Measurements from ENCODE around the gene MOGAT1. TPM values are rescaled to one million over a fixed set of nuclear protein-coding genes. Genes with fewer than 3 reads are reported as not detected.
"Not testable (repeated sequence)": the region's sequence is repeated elsewhere in the genome, so short reads cannot be mapped to it uniquely, and the experiment has no call there.

MOGAT1 gene
- total and polyA plus RNA-seq, 2 experiments from 2014 or later: not detected

DNA sequence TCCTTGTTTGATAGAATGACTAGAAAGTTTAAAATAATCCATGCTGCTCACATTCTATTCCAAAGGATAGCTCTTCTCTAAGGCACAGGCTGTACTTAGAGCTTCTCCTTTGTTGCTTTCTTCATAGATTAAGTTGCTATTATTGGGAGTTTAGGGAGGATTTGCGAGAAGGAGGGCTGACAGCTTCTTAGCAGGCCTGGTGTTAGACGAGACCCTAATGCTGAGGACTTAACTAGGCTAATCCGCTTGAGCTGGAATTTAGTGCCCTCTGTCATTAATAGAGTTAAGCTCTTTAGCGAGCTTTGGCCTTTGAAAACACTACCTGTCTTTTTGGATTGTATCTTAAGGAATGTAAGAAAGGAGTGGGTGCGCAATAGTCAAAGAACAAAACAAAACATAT lies 81.3 kb downstream of the MOGAT1 start:
- Histone ChIP-seq H3K27me3 (no peaks in the 10 kb centered on the region), H3K27ac (peak overlapping the region; percentile 86), H3K9me3 (ENCODE audit: low read depth) (no peaks in the 10 kb centered on the region), H3K36me3 (no peaks in the 10 kb centered on the region), H3K4me1 (ENCODE audit: low read depth) (peaks cover 23% of the 10 kb centered on the region), H3K4me3 (no peak overlapping the region)
- DNase-seq (ENCODE audit: low read depth in 1 of 2, low spot score in 1 of 2): peak in 1 of 2 donors; percentile 24
- TF ChIP-seq, protein P1, sequence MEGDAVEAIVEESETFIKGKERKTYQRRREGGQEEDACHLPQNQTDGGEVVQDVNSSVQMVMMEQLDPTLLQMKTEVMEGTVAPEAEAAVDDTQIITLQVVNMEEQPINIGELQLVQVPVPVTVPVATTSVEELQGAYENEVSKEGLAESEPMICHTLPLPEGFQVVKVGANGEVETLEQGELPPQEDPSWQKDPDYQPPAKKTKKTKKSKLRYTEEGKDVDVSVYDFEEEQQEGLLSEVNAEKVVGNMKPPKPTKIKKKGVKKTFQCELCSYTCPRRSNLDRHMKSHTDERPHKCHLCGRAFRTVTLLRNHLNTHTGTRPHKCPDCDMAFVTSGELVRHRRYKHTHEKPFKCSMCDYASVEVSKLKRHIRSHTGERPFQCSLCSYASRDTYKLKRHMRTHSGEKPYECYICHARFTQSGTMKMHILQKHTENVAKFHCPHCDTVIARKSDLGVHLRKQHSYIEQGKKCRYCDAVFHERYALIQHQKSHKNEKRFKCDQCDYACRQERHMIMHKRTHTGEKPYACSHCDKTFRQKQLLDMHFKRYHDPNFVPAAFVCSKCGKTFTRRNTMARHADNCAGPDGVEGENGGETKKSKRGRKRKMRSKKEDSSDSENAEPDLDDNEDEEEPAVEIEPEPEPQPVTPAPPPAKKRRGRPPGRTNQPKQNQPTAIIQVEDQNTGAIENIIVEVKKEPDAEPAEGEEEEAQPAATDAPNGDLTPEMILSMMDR (IDR thresholded peaks at IDR 0.05; ENCODE audit: low read depth, low read length): no peak

DNA sequence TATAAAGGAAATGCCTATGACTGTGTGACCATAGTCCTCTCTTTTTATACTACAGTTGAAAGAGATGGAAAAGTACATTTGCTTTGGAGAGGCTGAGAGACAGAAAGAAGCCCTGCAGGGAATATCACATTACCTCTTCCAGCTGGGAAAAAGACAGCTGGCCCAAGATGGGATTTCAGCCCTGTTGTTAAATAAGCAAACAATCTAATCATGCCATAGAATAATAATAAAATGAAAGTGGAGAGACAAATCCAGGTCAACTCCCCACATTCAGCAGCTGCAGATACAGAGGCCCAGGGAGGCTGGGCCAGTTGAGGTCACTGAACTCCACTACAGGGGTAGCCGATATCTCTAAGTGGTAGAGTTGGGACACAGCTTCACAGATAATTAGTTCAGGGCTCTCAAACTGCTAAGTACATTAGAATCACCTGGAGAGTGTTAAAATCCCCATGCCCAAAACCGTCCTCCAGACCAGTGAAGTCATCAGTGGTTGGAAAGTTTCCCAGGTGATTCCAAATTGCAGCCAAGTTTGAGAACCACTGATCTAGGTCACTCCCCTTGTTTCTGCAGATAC lies 81.9 kb downstream of the MOGAT1 start:
- TF ChIP-seq, protein P1 (IDR thresholded peaks at IDR 0.05; ENCODE audit: low read depth, low read length): no peak
- Histone ChIP-seq H3K4me3 (no peak overlapping the region), H3K4me1 (ENCODE audit: low read depth) (peaks cover 23% of the 10 kb centered on the region), H3K36me3 (no peaks in the 10 kb centered on the region), H3K9me3 (ENCODE audit: low read depth) (no peaks in the 10 kb centered on the region), H3K27ac (peak overlapping the region; percentile 86), H3K27me3 (no peaks in the 10 kb centered on the region)
- peak; percentile 50 to 55 for DNase-seq (ENCODE audit: low read depth in 1 of 2, low spot score in 1 of 2)

DNA sequence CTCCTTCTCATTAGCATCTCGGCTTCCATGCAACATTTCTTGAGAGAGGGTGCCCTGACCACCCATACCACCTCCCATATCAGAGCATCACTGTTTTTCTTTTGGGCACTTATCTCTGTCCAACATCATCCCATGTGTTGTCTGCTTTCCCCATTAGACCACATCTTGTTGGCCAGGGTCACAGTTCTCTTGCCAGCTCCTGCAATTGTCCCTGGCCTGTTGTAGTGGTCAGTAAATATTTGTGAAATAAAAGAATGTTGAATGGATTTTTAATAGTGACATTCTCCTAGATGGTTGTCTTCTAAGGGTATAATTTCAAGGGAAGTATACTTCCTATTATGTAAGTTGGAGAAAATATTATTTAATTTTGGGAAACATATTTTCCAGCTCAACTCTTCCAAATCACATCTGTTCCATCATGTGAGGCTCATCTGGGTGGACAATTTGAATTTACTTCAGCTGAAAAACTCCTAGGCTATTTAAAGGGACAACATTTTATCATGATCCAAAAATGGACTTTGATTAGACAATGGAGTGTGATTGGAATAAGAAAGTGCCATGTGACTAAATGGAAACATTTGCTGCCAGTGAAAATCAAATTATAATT lies 83.0 kb downstream of the MOGAT1 start:
- Histone ChIP-seq H3K4me3 (no peak overlapping the region), H3K4me1 (ENCODE audit: low read depth) (peaks cover 23% of the 10 kb centered on the region), H3K27ac (no peak overlapping the region), H3K9me3 (ENCODE audit: low read depth) (no peaks in the 10 kb centered on the region), H3K27me3 (no peaks in the 10 kb centered on the region), H3K36me3 (no peaks in the 10 kb centered on the region)
- TF ChIP-seq, protein P1 (IDR thresholded peaks at IDR 0.05; ENCODE audit: low read depth, low read length): no peak
- DNase-seq (ENCODE audit: low read depth in 1 of 2, low spot score in 1 of 2): no peak

DNA sequence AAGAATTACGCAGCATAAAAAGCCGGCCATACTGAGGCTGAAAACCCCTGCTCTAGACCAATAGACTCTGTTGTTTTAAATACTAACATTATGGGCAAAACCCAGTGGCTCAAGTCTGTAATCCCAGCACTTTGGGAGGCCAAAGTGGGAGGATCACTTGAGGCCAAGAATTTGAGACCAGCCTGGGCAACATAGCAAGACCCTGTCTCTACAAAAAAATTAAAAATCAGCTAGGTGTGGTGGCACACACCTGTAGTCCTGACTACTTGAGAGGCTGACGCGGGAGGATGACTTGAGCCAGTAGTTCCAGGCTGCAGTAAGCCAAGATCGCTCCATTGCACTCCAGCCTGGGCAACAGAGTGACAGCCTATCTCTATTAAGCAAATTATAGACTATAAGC lies 84.1 kb downstream of the MOGAT1 start:
- not testable (repeated sequence) for H3K27ac ChIP-seq; H3K27me3 ChIP-seq; DNase-seq (ENCODE audit: low read depth in 1 of 2, low spot score in 1 of 2); H3K36me3 ChIP-seq; H3K9me3 ChIP-seq (ENCODE audit: low read depth); H3K4me3 ChIP-seq
- peaks cover 23% of the 10 kb centered on the region for H3K4me1 ChIP-seq (ENCODE audit: low read depth)

DNA sequence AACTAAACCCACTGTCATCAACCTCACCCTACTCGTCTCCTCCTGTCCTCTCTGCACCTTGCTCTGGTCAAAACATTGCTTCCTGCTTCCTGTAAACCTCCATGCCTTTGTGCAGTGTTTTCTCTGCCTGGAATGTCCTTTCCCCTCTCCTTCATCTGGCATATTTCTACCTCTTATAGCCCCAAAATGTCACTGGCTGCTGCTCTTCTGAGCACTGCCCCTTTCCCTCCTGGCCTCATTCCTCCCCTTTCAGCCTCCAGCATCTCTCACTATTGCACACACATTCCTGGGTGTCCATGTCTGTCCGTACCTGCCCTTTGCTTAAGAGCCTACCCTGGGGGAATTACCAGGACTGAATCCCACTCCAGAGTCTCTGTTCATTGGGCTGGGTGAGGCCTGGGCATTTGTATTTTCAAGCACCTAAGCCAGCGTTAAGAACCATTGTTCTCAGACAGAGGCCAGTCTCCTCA lies 84.9 kb downstream of the MOGAT1 start:
- TF ChIP-seq, protein P1 (IDR thresholded peaks at IDR 0.05; ENCODE audit: low read depth, low read length): no peak
- DNase-seq (ENCODE audit: low read depth in 1 of 2, low spot score in 1 of 2): no peak

DNA sequence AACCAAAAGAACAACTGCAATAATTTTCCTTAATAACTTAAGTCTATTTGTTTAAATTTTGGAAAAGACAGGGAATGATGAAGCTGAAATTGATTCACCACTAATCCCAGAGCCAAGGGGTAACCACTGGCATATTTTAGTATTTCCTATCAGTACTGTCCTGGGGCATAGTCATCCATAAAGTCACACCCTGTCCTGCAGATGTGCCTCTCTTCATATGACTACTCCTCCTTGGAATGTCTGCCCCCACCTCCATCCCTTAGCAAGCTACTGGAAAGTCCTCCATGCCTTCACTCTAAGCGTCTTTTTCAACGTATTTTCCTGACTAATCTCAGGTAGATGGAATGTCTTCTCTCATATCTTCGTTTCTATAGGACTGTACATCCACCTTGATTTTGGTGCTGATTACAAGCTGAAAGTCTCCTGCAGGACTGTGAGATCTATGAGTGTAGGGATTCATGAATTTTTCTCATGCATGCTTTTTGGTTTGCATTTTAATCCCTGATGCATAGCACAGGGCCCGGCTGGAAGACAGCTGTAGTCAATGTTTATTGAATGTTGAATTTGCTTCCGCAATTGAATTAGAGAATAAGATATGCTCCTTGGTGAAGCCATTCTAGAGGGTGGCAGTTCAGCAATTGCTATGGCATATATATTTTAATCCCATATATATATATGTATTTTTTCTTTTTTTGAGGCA lies 85.6 kb downstream of the MOGAT1 start:
- Histone ChIP-seq H3K36me3 (no peaks in the 10 kb centered on the region), H3K4me3 (no peak overlapping the region), H3K9me3 (ENCODE audit: low read depth) (no peaks in the 10 kb centered on the region), H3K4me1 (ENCODE audit: low read depth) (peaks cover 22% of the 10 kb centered on the region), H3K27ac (no peak overlapping the region), H3K27me3 (no peaks in the 10 kb centered on the region)
- peak in 1 of 2 donors; percentile 41 for DNase-seq (ENCODE audit: low read depth in 1 of 2, low spot score in 1 of 2)
- TF ChIP-seq, protein P1 (IDR thresholded peaks at IDR 0.05; ENCODE audit: low read depth, low read length): no peak

More for the DNA sequence above, 84.9 kb downstream of the MOGAT1 start:
- Histone ChIP-seq H3K36me3 (no peaks in the 10 kb centered on the region), H3K4me1 (ENCODE audit: low read depth) (peaks cover 23% of the 10 kb centered on the region), H3K9me3 (ENCODE audit: low read depth) (no peaks in the 10 kb centered on the region), H3K4me3 (no peak overlapping the region), H3K27ac (no peak overlapping the region), H3K27me3 (no peaks in the 10 kb centered on the region)
